AG09309 (cell line): ENCODE data around the gene DIPK1A.

Experiments used
- DNase-seq: peaks from one replicate; pipeline ENCODE4 v3.0.0-alpha.2; 2010; ENCODE audit warnings: low read depth
- H3K4me3 ChIP-seq: 2 replicates; pipeline ENCODE4 v1.5.1; 2011; ENCODE audit warnings: mild to moderate bottlenecking, low read depth, low read length, moderate library complexity; ENCODE audit not compliant: control insufficient read depth
- CTCF ChIP-seq: IDR thresholded peaks from 2 replicates; pipeline ENCODE4 v1.5.1; 2011; ENCODE audit warnings: mild to moderate bottlenecking, low read depth, low read length, inconsistent platforms; ENCODE audit not compliant: insufficient read depth, control insufficient read depth; ENCODE audit errors: missing control alignments

DIPK1A gene

GRCh38 chr1:92907949-92908684 lies 53.1 kb downstream of the DIPK1A start:
- DNase-seq = no peak
- H3K4me3 ChIP-seq = no peak overlapping the region
- no peak for TF ChIP-seq CTCF

- no peak for TF ChIP-seq CTCF
Measured at GRCh38 chr1:92903765-92904164, 57.5 kb downstream of the DIPK1A start.

GRCh38 chr1:92902406-92902744 lies 58.9 kb downstream of the DIPK1A start:
- TF ChIP-seq CTCF = no peak
- no peak overlapping the region for H3K4me3 ChIP-seq
- DNase-seq = no peak

More at GRCh38 chr1:92903765-92904164, 57.5 kb downstream of the DIPK1A start:
- H3K4me3 ChIP-seq = no peak overlapping the region
- no peak for DNase-seq

- no peak overlapping the region for H3K4me3 ChIP-seq
- no peak for TF ChIP-seq CTCF
- no peak for DNase-seq
Measured at GRCh38 chr1:92901699-92902405, 59.4 kb downstream of the DIPK1A start.

- DNase-seq = no peak
- no peak for TF ChIP-seq CTCF
Measured at GRCh38 chr1:92901126-92901525, 60.1 kb downstream of the DIPK1A start.

GRCh38 chr1:92900539-92900938 lies 60.7 kb downstream of the DIPK1A start:
- DNase-seq = no peak
- no peak for TF ChIP-seq CTCF
- no peak overlapping the region for H3K4me3 ChIP-seq

More at GRCh38 chr1:92901126-92901525, 60.1 kb downstream of the DIPK1A start:
- H3K4me3 ChIP-seq = no peak overlapping the region
